T-helper 2 cell treated with Interferon-gamma antibody and Interleukin-4, amounts not matched to agents 5 μg/mL and 100 μg/mL, for 36 hours (primary cell): ENCODE data around the gene MT3.
A peak's percentile ranks its signal among the peaks of the same experiment; 100 is the strongest.

Experiments used
- DNase-seq: peaks from one replicate; pipeline ENCODE4 v3.0.0; 2021; ENCODE audit warnings: low spot score
- H3K27ac Mint-ChIP-seq: one replicate; pipeline ENCODE4 v1.8.0; 2021; ENCODE audit warnings: mild to moderate bottlenecking, mixed read lengths
- H3K27me3 Mint-ChIP-seq: one replicate; pipeline ENCODE4 v1.8.0; 2021; ENCODE audit warnings: low read depth, mixed read lengths
- H3K36me3 Mint-ChIP-seq: one replicate; pipeline ENCODE4 v1.8.0; 2021; ENCODE audit warnings: low read depth, mixed read lengths
- H3K4me1 Mint-ChIP-seq: one replicate; pipeline ENCODE4 v1.8.0; 2021; ENCODE audit warnings: low read depth, mixed read lengths
- H3K4me3 Mint-ChIP-seq: one replicate; pipeline ENCODE4 v1.8.0; 2022; ENCODE audit warnings: mild to moderate bottlenecking, moderate library complexity, mixed read lengths
- H3K9me3 Mint-ChIP-seq: one replicate; pipeline ENCODE4 v1.8.0; 2021; ENCODE audit warnings: mixed read lengths

The MT3 gene

DNA sequence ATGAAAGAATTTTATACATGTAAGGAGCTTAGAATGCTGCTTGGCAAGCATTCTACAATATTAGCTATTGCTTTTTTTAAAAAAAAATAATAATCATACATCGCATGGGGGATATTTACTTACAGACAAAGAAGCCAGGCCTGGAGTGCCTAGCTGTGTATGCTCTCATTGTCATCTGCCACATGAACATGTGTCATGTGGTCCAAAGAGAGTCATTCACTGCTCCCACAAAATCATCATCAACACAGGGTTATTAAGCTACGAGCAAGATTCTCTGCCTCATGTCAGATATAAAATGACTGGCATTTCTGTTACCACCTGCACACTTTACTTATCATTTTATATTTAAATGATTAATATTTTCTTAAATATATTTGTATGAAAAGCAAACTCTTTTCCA, 34.3 kb downstream of the MT3 start:
- Mint-ChIP-seq H3K9me3 (no peaks in the 10 kb centered on the region), H3K27ac (no peak overlapping the region), H3K4me1 (peaks cover 27% of the 10 kb centered on the region), H3K36me3 (peaks cover 2% of the 10 kb centered on the region), H3K4me3 (no peak overlapping the region), H3K27me3 (no peaks in the 10 kb centered on the region)
- no peak for DNase-seq

DNA sequence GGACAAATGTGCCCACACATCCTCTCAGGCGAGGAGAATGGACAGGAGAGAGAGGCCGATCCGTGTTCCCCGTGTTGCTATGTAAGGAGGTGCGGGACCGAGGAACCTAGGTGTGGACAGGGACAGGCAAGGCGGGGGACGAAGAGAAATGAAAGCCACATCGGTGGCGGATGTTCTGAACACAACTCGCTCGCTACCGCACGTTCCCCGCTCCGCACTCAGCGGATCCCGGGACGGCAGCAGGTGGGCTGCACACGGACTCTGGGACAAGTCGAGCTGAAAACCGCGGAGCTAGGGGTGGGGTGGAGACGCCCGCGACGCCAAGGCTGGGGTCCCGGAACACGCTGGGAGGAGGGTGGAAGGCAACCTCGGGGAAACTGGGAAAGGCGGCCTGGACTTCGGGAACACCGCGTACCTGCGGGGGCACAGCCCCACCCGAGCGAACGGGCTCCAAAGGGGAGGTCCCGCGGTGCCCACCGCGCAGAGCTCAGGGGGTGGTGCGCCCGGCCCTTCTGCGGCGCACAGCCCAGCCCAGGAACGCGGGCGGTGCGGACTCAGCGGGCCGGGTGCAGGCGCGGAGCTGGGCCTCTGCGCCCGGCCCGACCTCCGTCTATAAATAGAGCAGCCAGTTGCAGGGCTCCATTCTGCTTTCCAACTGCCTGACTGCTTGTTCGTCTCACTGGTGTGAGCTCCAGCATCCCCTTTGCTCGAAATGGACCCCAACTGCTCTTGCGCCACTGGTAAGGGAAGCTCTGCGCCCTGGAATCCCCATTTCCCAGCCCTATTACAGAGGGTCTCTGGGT, 36.0 kb downstream of the MT3 start, which contains the start of gene MT1E:
MT1E (plus strand) TSS at position 642 of the 803 bp plus-strand sequence; CDS start at position 713, 71 bp downstream.
- peaks cover 6% of the 10 kb centered on the region for H3K27me3 Mint-ChIP-seq
- peak; percentile 71 for DNase-seq

DNA sequence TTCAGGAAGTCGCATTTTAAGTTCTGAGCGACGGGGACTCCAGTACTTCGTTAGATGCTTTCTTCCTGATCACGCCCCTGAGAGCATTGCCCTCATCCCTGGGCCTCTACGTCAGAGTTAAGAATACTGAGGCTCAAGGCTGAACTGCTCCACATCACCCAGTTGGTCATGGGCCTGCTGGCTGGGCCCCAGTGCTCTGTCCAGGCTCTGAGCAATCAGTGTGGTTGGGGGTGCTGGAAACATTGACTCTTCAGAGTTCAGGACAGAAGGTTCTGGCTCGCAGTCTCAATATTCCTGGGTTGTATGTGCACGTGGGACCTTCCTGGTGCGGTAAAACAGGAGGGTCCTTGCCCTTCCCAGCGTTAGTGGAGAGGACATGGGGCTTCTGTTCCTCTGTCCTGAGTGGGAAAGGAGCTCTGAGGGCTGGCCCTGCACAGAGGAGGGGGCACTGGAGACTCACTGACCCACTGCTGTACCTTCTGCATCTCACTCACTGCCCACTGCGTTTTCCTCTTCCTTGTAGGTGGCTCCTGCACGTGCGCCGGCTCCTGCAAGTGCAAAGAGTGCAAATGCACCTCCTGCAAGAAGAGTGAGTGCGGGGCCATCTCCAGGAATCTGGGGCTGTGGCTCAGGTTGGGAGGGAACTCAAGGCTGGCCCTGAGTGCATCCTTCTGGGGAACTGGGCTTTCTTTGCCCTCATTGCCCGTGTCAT, 36.8 kb downstream of the MT3 start:
- Mint-ChIP-seq H3K27ac (peak overlapping the region; percentile 96), H3K27me3 (peaks cover 14% of the 10 kb centered on the region), H3K4me3 (peak overlapping the region; percentile 99), H3K4me1 (peaks cover 28% of the 10 kb centered on the region), H3K9me3 (no peaks in the 10 kb centered on the region), H3K36me3 (no peaks in the 10 kb centered on the region)
- no peak for DNase-seq

More for the DNA sequence above, 36.0 kb downstream of the MT3 start, which contains the start of gene MT1E:
- H3K4me1 Mint-ChIP-seq, result peaks cover 28% of the 10 kb centered on the region
- H3K4me3 Mint-ChIP-seq, result peak within 1 kb of the TSS; percentile 99
- H3K36me3 Mint-ChIP-seq, result no peaks in the 10 kb centered on the region
- peak within 1 kb of the TSS; percentile 96 for H3K27ac Mint-ChIP-seq
- H3K9me3 Mint-ChIP-seq, result no peaks in the 10 kb centered on the region

DNA sequence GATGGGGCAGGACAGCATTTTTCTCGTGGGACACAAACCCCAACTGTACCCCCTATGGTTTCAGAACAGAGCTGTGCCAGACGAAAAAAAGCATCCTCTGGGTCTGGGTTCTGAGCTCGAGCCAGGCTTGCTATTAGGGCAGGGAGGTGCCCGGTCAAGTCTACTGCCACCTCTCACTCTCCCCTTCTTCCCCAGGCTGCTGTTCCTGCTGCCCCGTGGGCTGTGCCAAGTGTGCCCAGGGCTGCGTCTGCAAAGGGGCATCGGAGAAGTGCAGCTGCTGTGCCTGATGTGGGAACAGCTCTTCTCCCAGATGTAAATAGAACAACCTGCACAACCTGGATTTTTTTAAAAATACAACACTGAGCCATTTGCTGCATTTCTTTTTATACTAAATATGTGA, 37.4 kb downstream of the MT3 start:
- H3K9me3 Mint-ChIP-seq, result no peaks in the 10 kb centered on the region
- peak overlapping the region; percentile 96 for H3K27ac Mint-ChIP-seq
- H3K4me3 Mint-ChIP-seq, result peak overlapping the region; percentile 99
- H3K27me3 Mint-ChIP-seq, result peaks cover 19% of the 10 kb centered on the region
- H3K36me3 Mint-ChIP-seq, result no peaks in the 10 kb centered on the region
- peaks cover 29% of the 10 kb centered on the region for H3K4me1 Mint-ChIP-seq
- DNase-seq, result no peak

DNA sequence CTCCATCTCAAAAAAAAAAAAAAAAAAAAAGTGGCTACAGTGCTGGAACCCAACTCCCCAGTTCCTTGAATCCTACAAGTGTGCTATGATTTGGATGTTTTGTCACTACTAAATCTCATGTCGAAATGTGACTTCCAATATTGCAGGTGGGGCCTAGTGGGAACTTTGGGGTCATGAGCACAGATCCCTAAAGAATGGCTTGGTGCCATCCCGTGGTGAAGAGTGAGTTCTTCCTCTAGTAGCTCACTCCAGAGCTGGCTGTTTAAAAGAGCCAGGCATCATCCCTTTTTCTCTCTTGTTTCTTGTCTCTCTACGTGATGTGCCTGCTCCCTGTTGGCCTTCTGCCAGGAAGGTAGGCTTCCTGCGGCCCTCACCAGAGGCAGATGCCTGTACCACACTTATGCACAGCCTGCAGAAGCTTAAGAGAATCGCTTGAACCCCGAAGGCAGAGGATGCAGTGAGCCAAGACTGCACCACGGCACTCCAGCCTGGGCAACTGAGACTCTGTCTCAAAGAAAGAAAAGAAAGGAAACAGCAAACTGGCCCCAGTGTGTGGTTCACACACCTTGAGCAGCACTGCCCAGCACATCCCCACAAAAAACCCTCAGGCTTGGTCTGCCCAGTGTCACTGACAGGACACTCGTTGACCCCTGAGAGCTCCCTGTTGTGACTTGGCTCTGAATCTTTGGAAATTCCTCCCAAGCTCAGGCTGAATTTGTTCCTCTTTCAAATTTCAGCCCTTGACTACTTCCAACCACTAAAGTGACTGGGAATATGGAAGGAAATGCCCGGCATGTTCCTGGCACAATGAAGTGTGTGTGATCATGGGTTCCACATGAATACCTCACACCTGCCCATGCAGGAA, 39.4 kb downstream of the MT3 start:
- no peaks in the 10 kb centered on the region for H3K36me3 Mint-ChIP-seq
- H3K4me1 Mint-ChIP-seq, result peaks cover 33% of the 10 kb centered on the region
- peaks cover 35% of the 10 kb centered on the region for H3K27me3 Mint-ChIP-seq
- H3K4me3 Mint-ChIP-seq, result peak overlapping the region; percentile 19
- H3K9me3 Mint-ChIP-seq, result no peaks in the 10 kb centered on the region
- no peak overlapping the region for H3K27ac Mint-ChIP-seq
- no peak for DNase-seq

DNA sequence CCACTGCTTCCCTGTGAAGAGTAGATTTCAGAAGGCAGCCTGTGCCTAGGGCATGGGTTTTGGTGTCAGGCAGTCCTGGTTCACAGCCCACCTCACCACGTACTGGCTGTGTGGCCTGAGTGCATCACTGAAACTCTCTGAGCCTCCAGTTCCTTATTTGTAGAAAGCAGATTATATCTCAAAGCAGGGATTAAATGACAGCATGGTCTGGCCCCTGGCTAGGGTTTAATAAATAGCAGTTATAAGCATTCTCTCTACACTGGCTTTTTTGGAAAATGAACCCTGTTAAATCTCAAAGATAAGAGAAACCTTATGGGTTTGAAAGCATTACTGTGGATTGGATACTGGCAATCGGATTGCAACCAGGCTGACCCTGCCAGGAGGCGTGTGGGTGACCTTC, 40.2 kb downstream of the MT3 start:
- Mint-ChIP-seq H3K4me3 (no peak overlapping the region), H3K9me3 (no peaks in the 10 kb centered on the region), H3K36me3 (no peaks in the 10 kb centered on the region), H3K27me3 (peaks cover 43% of the 10 kb centered on the region), H3K27ac (no peak overlapping the region), H3K4me1 (peaks cover 31% of the 10 kb centered on the region)
- DNase-seq, result no peak

DNA sequence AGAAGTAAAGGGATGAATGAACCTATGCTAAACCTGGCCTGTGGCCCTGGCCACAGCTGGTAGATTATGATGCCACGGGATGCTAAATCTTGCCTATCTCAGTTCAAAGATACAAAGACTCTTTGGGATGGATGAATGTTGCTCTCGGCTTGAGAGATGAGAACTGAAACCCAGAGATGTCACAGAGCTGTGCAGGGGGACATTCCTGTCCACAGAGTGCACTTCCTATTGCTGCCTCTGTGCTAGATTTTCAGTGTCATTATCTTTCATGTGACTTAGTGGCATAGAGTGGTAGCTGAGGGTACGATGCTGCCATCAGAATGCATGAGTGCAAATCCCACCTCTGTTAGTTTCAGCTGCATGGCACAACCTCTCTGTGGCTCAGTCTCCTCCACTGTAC, 40.8 kb downstream of the MT3 start:
- Mint-ChIP-seq H3K36me3 (peaks cover 4% of the 10 kb centered on the region), H3K9me3 (no peaks in the 10 kb centered on the region), H3K27ac (no peak overlapping the region), H3K4me1 (peaks cover 31% of the 10 kb centered on the region), H3K27me3 (peaks cover 49% of the 10 kb centered on the region), H3K4me3 (no peak overlapping the region)
- DNase-seq, result no peak

DNA sequence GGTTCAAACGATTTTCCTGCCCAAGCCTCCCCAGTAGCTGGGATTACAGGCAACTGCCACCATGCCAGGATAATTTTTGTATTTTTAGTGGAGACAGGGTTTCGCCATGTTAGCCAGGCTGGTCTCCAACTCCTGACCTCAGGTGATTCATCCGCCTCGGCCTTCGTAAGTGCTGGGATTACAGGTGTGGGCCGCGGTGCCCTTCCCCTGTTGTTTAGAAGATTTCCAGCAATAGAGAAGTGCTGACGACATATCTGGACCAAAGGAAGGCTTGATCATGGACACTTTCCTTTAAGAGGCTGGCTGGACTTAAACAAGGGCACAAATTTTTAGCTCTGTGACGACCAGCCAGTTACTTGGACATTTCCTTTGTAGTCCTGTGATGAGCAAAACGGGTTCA, 41.9 kb downstream of the MT3 start:
- Mint-ChIP-seq H3K9me3 (no peaks in the 10 kb centered on the region), H3K4me1 (peaks cover 31% of the 10 kb centered on the region), H3K36me3 (peaks cover 4% of the 10 kb centered on the region), H3K27ac (no peak overlapping the region), H3K27me3 (peaks cover 57% of the 10 kb centered on the region), H3K4me3 (no peak overlapping the region)
- DNase-seq, result no peak

DNA sequence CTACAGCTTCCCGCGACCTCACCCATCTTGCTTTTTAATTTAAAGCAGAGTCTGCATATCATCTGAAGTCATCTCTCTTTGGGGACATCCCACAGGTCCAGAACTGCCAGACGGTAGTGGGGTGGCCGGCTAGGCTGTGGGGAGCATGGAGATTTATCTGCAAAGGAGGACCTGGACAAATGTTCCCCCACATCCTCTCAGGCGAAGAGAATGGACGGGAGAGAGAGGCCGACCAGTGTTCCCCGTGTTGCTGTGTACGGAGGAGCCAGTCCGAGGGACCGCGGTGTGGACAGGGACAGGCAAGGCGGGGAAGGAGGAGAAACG, 42.5 kb downstream of the MT3 start:
- Mint-ChIP-seq H3K27me3 (peaks cover 62% of the 10 kb centered on the region), H3K4me1 (peaks cover 28% of the 10 kb centered on the region), H3K4me3 (peak overlapping the region; percentile 66), H3K9me3 (no peaks in the 10 kb centered on the region), H3K36me3 (peaks cover 4% of the 10 kb centered on the region), H3K27ac (no peak overlapping the region)
- DNase-seq, result no peak

DNA sequence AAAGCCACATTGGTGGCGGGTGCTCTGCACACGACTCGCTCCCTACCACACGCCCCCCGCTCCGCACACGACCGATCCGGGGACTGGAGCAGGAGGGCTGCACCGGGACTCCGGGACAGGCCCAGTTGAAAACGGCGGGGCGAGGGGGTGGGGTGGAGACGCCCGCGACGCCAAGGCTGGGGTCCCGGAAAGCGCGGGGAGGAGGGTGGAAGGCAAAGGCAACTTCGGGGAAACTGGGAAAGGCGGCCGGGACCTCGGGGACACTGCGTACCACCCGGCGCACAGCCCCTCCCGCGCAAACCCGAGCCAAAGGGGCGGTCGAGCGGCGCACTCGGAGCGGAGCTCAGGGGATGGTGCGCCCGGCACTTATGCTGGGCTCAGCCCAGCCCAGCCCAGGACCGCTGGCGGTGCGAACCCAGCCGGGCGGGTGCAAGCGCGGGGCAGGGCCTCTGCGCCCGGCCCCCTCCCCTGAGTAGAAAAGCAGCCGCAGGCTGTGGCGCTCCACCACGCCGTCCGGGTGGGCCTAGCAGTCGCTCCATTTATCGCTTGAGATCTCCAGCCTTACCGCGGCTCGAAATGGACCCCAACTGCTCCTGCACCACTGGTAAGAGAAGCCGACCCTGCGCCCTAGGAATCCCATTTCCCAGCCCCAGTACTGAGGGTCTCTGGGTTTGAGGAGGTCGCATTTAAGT, 43.0 kb downstream of the MT3 start, which contains the start of gene MT1M:
MT1M (plus strand) TSS at position 504 of the 692 bp plus-strand sequence; CDS start at position 577, 73 bp downstream.
- no peaks in the 10 kb centered on the region for H3K9me3 Mint-ChIP-seq
- H3K4me1 Mint-ChIP-seq, result peaks cover 24% of the 10 kb centered on the region
- DNase-seq, result no peak
- peak within 1 kb of the TSS; percentile 66 for H3K4me3 Mint-ChIP-seq
- H3K27me3 Mint-ChIP-seq, result peaks cover 68% of the 10 kb centered on the region
- peaks cover 4% of the 10 kb centered on the region for H3K36me3 Mint-ChIP-seq
- H3K27ac Mint-ChIP-seq, result no peak within 1 kb of the TSS

DNA sequence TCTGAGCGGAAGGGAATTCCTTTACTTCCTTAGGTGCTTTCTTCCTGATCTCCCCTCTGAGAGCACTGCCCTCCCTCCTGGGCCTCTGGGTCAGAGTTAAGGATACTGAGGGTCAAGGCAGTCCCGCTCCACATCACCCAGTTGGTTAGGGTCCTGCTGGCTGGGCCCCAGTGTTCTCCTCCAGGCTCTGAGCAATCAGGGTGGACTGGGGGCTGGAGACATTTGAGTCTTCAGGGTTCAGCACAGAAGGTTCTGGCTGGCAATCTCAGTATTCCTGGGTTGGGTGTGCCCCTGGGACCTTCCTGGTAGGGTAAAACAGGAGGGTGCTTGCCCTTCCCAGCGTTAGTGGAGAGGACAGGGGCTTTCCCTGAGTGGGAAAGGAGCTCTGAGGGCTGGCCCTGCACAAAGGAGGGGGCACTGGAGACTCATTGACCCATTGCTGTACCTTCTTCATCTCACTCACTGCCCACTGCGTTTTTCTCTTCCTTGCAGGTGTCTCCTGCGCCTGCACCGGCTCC, 43.6 kb downstream of the MT3 start:
- peaks cover 74% of the 10 kb centered on the region for H3K27me3 Mint-ChIP-seq
- no peak for DNase-seq
- no peak overlapping the region for H3K27ac Mint-ChIP-seq
- H3K9me3 Mint-ChIP-seq, result no peaks in the 10 kb centered on the region
- H3K36me3 Mint-ChIP-seq, result peaks cover 4% of the 10 kb centered on the region
- peak overlapping the region; percentile 54 for H3K4me3 Mint-ChIP-seq
- H3K4me1 Mint-ChIP-seq, result peaks cover 29% of the 10 kb centered on the region

DNA sequence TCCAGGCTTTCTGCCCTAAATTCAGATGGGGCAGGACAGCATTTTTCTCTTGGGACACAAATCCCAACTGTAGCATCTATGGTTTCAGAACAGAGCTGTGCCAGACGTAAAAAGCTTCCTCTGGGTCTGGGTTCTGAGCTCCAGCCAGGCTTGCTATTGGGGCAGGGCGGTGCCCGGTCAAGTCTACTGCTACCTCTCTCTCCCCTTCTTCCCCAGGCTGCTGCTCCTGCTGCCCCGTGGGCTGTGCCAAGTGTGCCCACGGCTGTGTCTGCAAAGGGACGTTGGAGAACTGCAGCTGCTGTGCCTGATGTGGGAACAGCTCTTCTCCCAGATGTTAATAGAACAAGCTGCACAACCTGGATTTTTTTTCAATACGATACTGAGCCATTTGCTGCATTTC, 44.2 kb downstream of the MT3 start:
- peaks cover 4% of the 10 kb centered on the region for H3K36me3 Mint-ChIP-seq
- peaks cover 77% of the 10 kb centered on the region for H3K27me3 Mint-ChIP-seq
- H3K9me3 Mint-ChIP-seq, result no peaks in the 10 kb centered on the region
- DNase-seq, result no peak
- H3K4me1 Mint-ChIP-seq, result peaks cover 31% of the 10 kb centered on the region
- H3K4me3 Mint-ChIP-seq, result no peak overlapping the region
- H3K27ac Mint-ChIP-seq, result no peak overlapping the region
